Kidney (tissue), 14 donors: ENCODE data around the gene LYRM1. TPM values are rescaled to one million over a fixed set of nuclear protein-coding genes. Genes with fewer than 3 reads are reported as not detected.

Experiments used
- DNase-seq, 5 donors: peaks; one replicate each; pipeline ENCODE4 v3.0.0-alpha.2; 2013 to 2020
- FAIRE-seq: peaks from 2 replicates; lab custom pipeline; 2012; peaks lifted over from hg19 to GRCh38; lab: Jason Lieb, UNC
- H3K27ac ChIP-seq, 2 donors: one replicate each; pipeline ENCODE4 v1.7.0; 2013; ENCODE audit warnings: low read depth in 2 of 2, low read length in 2 of 2, inconsistent platforms in 1 of 2
- H3K27me3 ChIP-seq: one replicate; pipeline ENCODE4 v1.7.1; 2013; ENCODE audit warnings: low read length, inconsistent platforms; ENCODE audit not compliant: control insufficient read depth, insufficient read depth
- H3K36me3 ChIP-seq, 3 donors: one replicate each; pipeline versions ENCODE4 v1.7.0 to v1.7.1; 2013; ENCODE audit warnings: low read length in 3 of 3, control low read depth in 1 of 3, inconsistent platforms in 1 of 3; ENCODE audit not compliant: insufficient read depth in 3 of 3, control insufficient read depth in 2 of 3
- H3K4me1 ChIP-seq, 3 donors: one replicate each; pipeline versions ENCODE4 v1.7.0 to v1.7.1; 2013; ENCODE audit warnings: low read length in 3 of 3, inconsistent platforms in 1 of 3, low read depth in 1 of 3; ENCODE audit not compliant: control insufficient read depth in 2 of 3, insufficient read depth in 2 of 3
- H3K4me3 ChIP-seq, 3 donors: one replicate each; pipeline versions ENCODE4 v1.7.0 to v1.8.1; 2013; ENCODE audit warnings: low read length in 3 of 3, control low read depth in 1 of 3, inconsistent platforms in 1 of 3
- H3K9ac ChIP-seq, 3 donors: one replicate each; pipeline versions ENCODE4 v1.7.0 to v1.7.1; 2013; ENCODE audit warnings: low read length in 3 of 3, control low read depth in 1 of 3, inconsistent platforms in 1 of 3
- H3K9me3 ChIP-seq, 3 donors: one replicate each; pipeline versions ENCODE4 v1.7.0 to v1.7.1; 2013; ENCODE audit warnings: low read length in 3 of 3, control low read depth in 1 of 3, inconsistent platforms in 1 of 3; ENCODE audit not compliant: control insufficient read depth in 2 of 3, insufficient read depth in 1 of 3
- CTCF ChIP-seq: IDR thresholded peaks from 3 replicates; pipeline ENCODE4 v1.5.1; 2012; ENCODE audit warnings: mild to moderate bottlenecking, moderate library complexity, borderline replicate concordance; ENCODE audit not compliant: insufficient read depth; ENCODE audit errors: extremely low read depth
- intact Hi-C: fragments of 100-400 bp; cut with DNase I; formaldehyde crosslinking; loops from one replicate; pipeline ENCODE4 v1.11.1; 2022
- polyA plus RNA-seq: library from polyadenylated mRNA; stranded (reverse); fragments of 350-450 nt; fragmentation: Illumina TruSeq; extraction: RNeasy Lipid Tissue Mini Kit (QIAGEN cat#74804); gene quantifications from one replicate; pipeline ENCODE4 v1.2.3, GENCODE V29; 2014; ENCODE audit warnings: low read depth, low replicate concordance; ENCODE audit not compliant: insufficient read depth
- total RNA-seq: library from RNA; stranded (reverse); fragmentation: NEBNext Ultra II Directional; extraction: Animal tissue kit (Norgen Biotek cat#: 25700); gene quantifications from one replicate; pipeline ENCODE4 v1.2.1, GENCODE V29; 2021
- donor health status: control.
- donor health status: control.
- donor health status: control.
- donor health status: control.
- donor health status: control.
- donor health status: DM: yes; HTN: yes; CAD: no.
- donor health status: Normal renal cell carcinoma (clear cell type).

LYRM1 gene
- total and polyA plus RNA-seq, 2 donors from 2014 or later: 31.7 to 61.5 TPM

GRCh38 chr16:20902426-20902825 lies 1.9 kb downstream of the LYRM1 start:
- H3K4me1 ChIP-seq: peaks cover 2 to 30% (median 28%) of the 10 kb centered on the region in 3 donors
- DNase-seq: no peak

DNA sequence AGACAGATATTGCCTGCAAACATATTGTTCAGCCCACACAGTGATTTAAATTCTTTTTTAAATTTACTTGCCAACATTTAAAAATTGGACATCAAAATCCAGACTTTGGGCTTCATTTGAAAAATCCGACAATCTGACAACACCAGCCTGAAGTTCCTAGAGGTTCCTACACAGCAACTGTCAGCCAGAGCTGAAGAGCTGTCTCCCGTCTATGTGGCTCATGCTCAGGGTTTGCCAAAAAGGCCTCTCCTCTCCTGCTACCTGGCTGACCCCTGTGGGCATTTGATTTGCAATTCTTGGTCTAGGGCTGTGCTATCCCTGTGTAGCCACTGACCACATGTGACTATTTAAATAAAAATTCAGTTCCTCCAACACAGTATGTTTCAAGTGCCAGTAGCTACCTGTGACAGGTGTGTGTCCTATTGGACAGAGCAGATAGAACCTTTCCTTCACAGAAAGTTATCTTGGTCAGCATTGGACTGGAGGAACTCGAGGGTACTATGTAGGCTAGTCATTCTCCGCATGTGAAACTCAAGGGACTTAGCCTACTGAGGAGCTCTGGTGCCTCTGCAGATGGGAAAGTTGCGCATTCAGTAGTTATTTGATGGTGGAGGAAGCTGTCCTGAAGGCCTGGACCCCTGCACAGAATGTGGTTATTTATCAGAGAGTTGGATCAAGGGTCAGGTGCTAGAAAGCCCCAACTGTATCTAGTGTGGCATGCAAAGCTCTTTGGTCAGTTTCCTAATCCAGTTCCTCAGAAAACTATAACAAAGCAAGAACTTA lies 2.7 kb downstream of the LYRM1 start:
- no peak overlapping the region for H3K4me3 ChIP-seq
- no peaks in the 10 kb centered on the region for H3K36me3 ChIP-seq
- intact Hi-C loops: no loop called here
- peak overlapping the region in 1 of 2 donors; percentile 2 for H3K27ac ChIP-seq
- no peaks in the 10 kb centered on the region for H3K9me3 ChIP-seq
- FAIRE-seq (no peak), DNase-seq (no peak)
- peak overlapping the region in 1 of 3 donors; percentile 9 for H3K9ac ChIP-seq
- TF ChIP-seq CTCF: no peak
- no peaks in the 10 kb centered on the region for H3K27me3 ChIP-seq
- H3K4me1 ChIP-seq: peaks cover 2 to 28% (median 24%) of the 10 kb centered on the region in 3 donors

More at GRCh38 chr16:20902426-20902825, 1.9 kb downstream of the LYRM1 start:
- H3K27ac ChIP-seq: no peak overlapping the region
- H3K4me3 ChIP-seq: no peak overlapping the region
- H3K9ac ChIP-seq: no peak overlapping the region
- intact Hi-C loops: no loop called here
- no peaks in the 10 kb centered on the region for H3K27me3 ChIP-seq
- FAIRE-seq: no peak
- H3K36me3 ChIP-seq: no peaks in the 10 kb centered on the region
- no peak for TF ChIP-seq CTCF
- no peaks in the 10 kb centered on the region for H3K9me3 ChIP-seq

DNA sequence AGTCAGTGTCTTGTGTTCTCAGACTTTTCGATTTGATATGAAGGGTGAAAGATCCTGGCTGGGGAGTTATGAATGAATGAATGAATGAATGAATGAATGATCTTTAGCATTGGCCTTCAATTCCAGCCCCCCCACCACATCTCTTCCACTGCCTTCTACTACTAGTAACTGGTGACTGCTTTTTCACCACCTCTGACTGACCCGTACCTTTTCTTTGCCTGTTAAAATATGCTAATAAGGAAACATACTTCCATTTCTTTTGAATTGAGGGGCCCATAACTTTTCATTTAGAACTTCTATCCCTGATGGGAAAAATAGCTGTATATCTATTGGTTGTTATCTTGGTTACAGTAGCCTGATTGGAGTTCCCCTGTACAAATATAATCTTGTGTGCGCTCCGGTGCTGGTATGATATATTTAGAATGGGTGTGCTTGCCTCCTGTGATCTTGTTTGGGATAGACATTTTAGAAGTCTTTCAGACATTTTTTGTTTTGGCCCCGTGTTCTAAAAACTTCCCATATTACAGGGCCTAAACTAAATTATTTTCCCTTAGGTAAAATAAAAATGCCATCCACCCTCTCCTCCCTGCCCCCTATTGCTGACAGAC lies 3.4 kb downstream of the LYRM1 start:
- Histone ChIP-seq H3K4me3 (no peak overlapping the region), H3K4me1 (peaks cover 2 to 28% (median 21%) of the 10 kb centered on the region in 3 donors), H3K9ac (peak overlapping the region in 1 of 3 donors; percentile 9), H3K36me3 (no peaks in the 10 kb centered on the region), H3K27ac (peak overlapping the region; percentile 8 to 66), H3K27me3 (no peaks in the 10 kb centered on the region), H3K9me3 (no peaks in the 10 kb centered on the region)
- intact Hi-C loops: no loop called here
- FAIRE-seq (no peak), DNase-seq (no peak)
- TF ChIP-seq CTCF: no peak
